ENCODE results near the gene ZNF330. TPM values are rescaled to one million over a fixed set of nuclear protein-coding genes. Genes with fewer than 3 reads are reported as not detected.

Gene ZNF330
- total and polyA plus RNA-seq, 10 of the 15 experiments (the other 5 are each of a cell fraction or from before 2014, with no cell fraction given), result 31.3 to 57.6 (median 44.3) TPM

DNA sequence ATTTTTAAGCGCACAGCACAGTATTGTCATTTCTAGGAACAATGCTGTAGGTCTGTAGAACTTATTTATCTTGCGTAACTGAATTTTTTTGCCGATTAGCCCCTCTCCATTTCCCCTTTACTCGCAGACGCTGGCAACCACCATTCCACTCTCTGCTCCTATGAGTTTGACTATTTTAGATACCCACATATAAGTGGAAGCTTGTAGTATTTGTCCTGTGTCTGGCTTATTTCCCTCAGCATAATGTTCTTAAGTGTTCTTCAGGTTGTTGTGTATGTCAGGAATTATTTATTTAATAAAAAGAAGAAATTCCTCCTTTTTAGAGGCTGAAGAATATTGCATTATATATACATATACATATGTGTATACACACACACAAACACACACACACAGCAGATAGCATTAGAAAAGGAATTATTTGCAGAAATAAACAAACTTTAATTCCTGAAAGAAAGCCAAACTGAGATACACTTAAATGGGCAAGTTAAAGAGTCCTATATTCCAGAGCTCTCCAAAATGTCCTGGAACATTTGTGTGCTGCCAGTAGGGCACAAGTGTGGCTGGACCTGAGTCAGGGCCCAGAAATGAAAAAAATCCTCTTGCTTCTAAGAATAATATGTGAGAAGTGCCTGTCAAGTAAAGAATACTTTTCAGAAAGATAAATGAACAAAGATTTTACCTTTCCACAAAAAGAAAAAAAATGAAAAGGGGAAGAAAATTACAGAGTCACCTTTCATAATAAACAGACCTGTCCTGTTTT lies 4.5 kb upstream of the ZNF330 start:
- no peak for TF ChIP-seq CHD2 (IDR thresholded peaks at IDR 0.05; ENCODE audit: borderline replicate concordance, low read depth, low read length)
- no peak for TF ChIP-seq ZZZ3 (IDR thresholded peaks at IDR 0.05; ENCODE audit: control insufficient read depth, insufficient read length, low read depth)
- TF ChIP-seq, protein P1, sequence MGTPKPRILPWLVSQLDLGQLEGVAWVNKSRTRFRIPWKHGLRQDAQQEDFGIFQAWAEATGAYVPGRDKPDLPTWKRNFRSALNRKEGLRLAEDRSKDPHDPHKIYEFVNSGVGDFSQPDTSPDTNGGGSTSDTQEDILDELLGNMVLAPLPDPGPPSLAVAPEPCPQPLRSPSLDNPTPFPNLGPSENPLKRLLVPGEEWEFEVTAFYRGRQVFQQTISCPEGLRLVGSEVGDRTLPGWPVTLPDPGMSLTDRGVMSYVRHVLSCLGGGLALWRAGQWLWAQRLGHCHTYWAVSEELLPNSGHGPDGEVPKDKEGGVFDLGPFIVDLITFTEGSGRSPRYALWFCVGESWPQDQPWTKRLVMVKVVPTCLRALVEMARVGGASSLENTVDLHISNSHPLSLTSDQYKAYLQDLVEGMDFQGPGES (IDR thresholded peaks at IDR 0.05), result no peak
- no peak for TF ChIP-seq MYB (IDR thresholded peaks at IDR 0.05; ENCODE audit: borderline replicate concordance, low read depth, low read length)
- TF ChIP-seq DPF2 (IDR thresholded peaks at IDR 0.05), result no peak
- TF ChIP-seq ZNF217 (IDR thresholded peaks at IDR 0.05), result no peak
- no peak for TF ChIP-seq RBBP5 (conservative IDR thresholded peaks at IDR 0.05)
- no peak for TF ChIP-seq MEF2B (IDR thresholded peaks at IDR 0.05; ENCODE audit: partially characterized antibody, poor library complexity, severe bottlenecking)
- TF ChIP-seq NFYB (IDR thresholded peaks at IDR 0.05; ENCODE audit: insufficient read depth, low read depth, low read length), result no peak
- TF ChIP-seq, protein P2, sequence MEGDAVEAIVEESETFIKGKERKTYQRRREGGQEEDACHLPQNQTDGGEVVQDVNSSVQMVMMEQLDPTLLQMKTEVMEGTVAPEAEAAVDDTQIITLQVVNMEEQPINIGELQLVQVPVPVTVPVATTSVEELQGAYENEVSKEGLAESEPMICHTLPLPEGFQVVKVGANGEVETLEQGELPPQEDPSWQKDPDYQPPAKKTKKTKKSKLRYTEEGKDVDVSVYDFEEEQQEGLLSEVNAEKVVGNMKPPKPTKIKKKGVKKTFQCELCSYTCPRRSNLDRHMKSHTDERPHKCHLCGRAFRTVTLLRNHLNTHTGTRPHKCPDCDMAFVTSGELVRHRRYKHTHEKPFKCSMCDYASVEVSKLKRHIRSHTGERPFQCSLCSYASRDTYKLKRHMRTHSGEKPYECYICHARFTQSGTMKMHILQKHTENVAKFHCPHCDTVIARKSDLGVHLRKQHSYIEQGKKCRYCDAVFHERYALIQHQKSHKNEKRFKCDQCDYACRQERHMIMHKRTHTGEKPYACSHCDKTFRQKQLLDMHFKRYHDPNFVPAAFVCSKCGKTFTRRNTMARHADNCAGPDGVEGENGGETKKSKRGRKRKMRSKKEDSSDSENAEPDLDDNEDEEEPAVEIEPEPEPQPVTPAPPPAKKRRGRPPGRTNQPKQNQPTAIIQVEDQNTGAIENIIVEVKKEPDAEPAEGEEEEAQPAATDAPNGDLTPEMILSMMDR (IDR thresholded peaks at IDR 0.05 in 2 of 3, conservative IDR thresholded peaks at IDR 0.05 in 1 of 3; ENCODE audit: control insufficient read depth in 2 of 3, extremely low read depth in 1 of 3, insufficient read depth in 1 of 3, low read depth in 3 of 3, low read length in 3 of 3), result no peak
- ChIA-PET RAD21 (ENCODE audit: unreplicated experiment) (no interaction called here), POLR2A (no interaction called here), SMC1A (ENCODE audit: uncharacterized antibody, unreplicated experiment) (no interaction called here), CTCF (no interaction called here)
- H4K20me1 ChIP-seq (ENCODE audit: control insufficient read depth, insufficient read depth), result no peaks in the 10 kb centered on the region
- no peak overlapping the region for H3K4me2 ChIP-seq (ENCODE audit: control insufficient read depth, insufficient read depth)
- DNase-seq (ENCODE audit: low read depth, low spot score) (no peak), ATAC-seq (no peak), FAIRE-seq (no peak)
- intact Hi-C loops (cut with micrococcal nuclease; ENCODE audit: unreplicated experiment), result no loop called here
- no peak overlapping the region for H3K9ac ChIP-seq (ENCODE audit: control insufficient read depth, insufficient read depth, low read length)
- no peak overlapping the region for H3K27ac ChIP-seq (ENCODE audit: control insufficient read depth, insufficient read depth)
- 46% methylated on average over 5 of the region's 5 CpGs for WGBS (ENCODE audit: insufficient coverage, insufficient replicate concordance, low lambda C conversion rate, missing lambda C conversion rate)
- no peaks in the 10 kb centered on the region for H3K27me3 ChIP-seq (replicated peaks in 1 of 2; ENCODE audit: control insufficient read depth in 2 of 2, insufficient read depth in 2 of 2, low read length in 1 of 2)
- H3K79me2 ChIP-seq (ENCODE audit: control insufficient read depth, insufficient read depth, low read length), result peaks cover 5% of the 10 kb centered on the region
- no peak overlapping the region for H2AFZ ChIP-seq (ENCODE audit: control insufficient read depth, low read depth, low read length)
- no peaks in the 10 kb centered on the region for H3K4me1 ChIP-seq (ENCODE audit: control insufficient read depth, insufficient read depth, low read length)
- no peaks in the 10 kb centered on the region for H3K36me3 ChIP-seq (ENCODE audit: control insufficient read depth in 2 of 2, insufficient read depth in 2 of 2, low read length in 1 of 2)
- in situ Hi-C loops (cut with MboI), result no loop called here
- H3K4me3 ChIP-seq, result no peak overlapping the region
- BruUV-seq (replicated peaks), result no TSS peak
- no peaks in the 10 kb centered on the region for H3K9me3 ChIP-seq (replicated peaks; ENCODE audit: control insufficient read depth, insufficient read depth, low read length)

All from GM12878 (cell line).